T-helper 1 cell treated with Interleukin-12 subunit alpha and Interleukin-12 subunit beta and Interleukin-4 antibody, amounts not matched to agents 30 μg/mL and 1 μg/mL, for 36 hours (primary cell): Measurements from ENCODE around the gene CUTC.

Source experiments
- H3K27ac Mint-ChIP-seq: one replicate; pipeline ENCODE4 v1.8.0; 2021; ENCODE audit warnings: mild to moderate bottlenecking, mixed read lengths
- H3K27me3 Mint-ChIP-seq: one replicate; pipeline ENCODE4 v1.8.0; 2021; ENCODE audit warnings: low read depth, mixed read lengths
- H3K36me3 Mint-ChIP-seq: one replicate; pipeline ENCODE4 v1.8.0; 2021; ENCODE audit warnings: low read depth, mixed read lengths
- H3K4me1 Mint-ChIP-seq: one replicate; pipeline ENCODE4 v1.8.0; 2021; ENCODE audit warnings: low read depth, mixed read lengths
- H3K4me3 Mint-ChIP-seq: one replicate; pipeline ENCODE4 v1.8.0; 2021; ENCODE audit warnings: mild to moderate bottlenecking, moderate library complexity, mixed read lengths
- H3K9me3 Mint-ChIP-seq: one replicate; pipeline ENCODE4 v1.8.0; 2021; ENCODE audit warnings: mixed read lengths

The CUTC gene, protein sequence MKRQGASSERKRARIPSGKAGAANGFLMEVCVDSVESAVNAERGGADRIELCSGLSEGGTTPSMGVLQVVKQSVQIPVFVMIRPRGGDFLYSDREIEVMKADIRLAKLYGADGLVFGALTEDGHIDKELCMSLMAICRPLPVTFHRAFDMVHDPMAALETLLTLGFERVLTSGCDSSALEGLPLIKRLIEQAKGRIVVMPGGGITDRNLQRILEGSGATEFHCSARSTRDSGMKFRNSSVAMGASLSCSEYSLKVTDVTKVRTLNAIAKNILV

DNA sequence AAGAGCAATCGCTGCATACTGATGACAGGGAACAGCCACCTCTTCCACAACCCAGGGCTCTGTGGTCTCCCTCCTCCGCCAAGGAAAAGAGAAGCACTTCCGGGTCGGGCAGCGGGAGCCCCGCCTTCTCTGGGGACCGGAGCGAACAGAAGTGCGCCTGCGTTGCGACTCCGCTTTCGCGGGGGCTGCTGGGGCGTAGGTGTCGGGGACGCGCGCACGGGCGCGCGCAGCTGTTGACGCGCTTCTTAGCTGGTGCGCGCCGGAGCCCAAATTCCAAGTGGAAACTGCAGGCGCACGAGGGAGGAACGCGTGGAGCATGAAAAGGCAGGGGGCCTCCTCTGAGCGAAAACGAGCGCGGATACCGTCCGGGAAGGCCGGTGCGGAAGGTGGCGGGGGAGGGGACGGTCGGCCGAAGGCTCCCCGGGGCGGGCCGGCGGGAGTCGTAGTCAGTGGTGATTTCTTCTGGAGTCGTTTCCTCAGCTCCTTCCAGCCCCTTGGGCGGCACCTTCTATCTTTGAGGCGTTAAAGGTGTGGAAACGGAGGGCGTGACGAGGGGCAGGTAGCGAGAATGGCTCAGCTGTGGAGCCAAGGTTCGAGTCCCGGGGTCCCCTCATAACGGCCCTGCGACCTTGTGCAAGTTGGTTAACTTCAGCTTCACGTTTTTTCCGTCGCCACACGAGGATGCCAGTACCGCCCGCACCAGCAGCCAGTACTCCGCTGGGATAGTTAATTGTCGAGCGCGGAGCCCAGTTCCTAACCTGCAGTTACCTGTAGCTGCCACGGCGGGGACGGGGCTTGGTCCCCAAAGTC is at the start of gene CUTC, which contains the start of gene COX15:
TSS of gene CUTC (plus strand) at position 202 of the 810 bp plus-strand sequence. CDS start at position 317, 115 bp downstream.
TSS of gene COX15 (minus strand) at position 95 of the 810 bp plus-strand sequence. CDS start at position 17, 78 bp downstream.
- H3K36me3 Mint-ChIP-seq: peaks cover 26% of the 10 kb centered on the region
- peak within 1 kb of the TSS; percentile 100 for H3K27ac Mint-ChIP-seq
- peak within 1 kb of the TSS; percentile 100 for H3K4me3 Mint-ChIP-seq
- H3K9me3 Mint-ChIP-seq: no peaks in the 10 kb centered on the region
- H3K4me1 Mint-ChIP-seq: peaks cover 19% of the 10 kb centered on the region
- H3K27me3 Mint-ChIP-seq: no peaks in the 10 kb centered on the region

DNA sequence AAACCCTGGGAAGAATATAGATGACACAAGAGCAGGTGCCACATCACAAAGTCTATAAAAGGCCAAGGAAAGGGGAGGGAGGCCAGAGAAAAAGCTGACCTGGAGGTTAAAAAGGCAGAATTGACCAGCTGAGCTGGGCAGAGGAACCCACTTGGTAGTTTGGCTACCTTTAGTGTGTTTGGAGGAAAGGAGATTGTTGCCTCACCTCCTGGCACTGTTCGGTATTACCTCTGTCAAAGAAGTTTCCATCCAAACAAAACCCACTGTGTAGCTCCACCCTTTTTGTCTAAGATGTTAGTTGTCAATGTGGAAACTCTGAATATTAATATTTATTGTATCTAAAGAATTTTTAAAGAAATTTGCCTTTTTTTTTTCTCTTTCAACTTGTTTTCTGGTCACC is 49.3 kb upstream of the CUTC start:
- Mint-ChIP-seq H3K9me3 (no peaks in the 10 kb centered on the region), H3K27me3 (no peaks in the 10 kb centered on the region), H3K4me3 (no peak overlapping the region), H3K27ac (no peak overlapping the region), H3K36me3 (peaks cover 10% of the 10 kb centered on the region), H3K4me1 (peaks cover 7% of the 10 kb centered on the region)

GRCh38 chr10:99685597-99685967 is 46.5 kb upstream of the CUTC start:
- H3K36me3 Mint-ChIP-seq: peaks cover 10% of the 10 kb centered on the region
- H3K27ac Mint-ChIP-seq: no peak overlapping the region
- H3K27me3 Mint-ChIP-seq: no peaks in the 10 kb centered on the region
- H3K9me3 Mint-ChIP-seq: no peaks in the 10 kb centered on the region
- H3K4me1 Mint-ChIP-seq: peaks cover 7% of the 10 kb centered on the region
- no peak overlapping the region for H3K4me3 Mint-ChIP-seq

DNA sequence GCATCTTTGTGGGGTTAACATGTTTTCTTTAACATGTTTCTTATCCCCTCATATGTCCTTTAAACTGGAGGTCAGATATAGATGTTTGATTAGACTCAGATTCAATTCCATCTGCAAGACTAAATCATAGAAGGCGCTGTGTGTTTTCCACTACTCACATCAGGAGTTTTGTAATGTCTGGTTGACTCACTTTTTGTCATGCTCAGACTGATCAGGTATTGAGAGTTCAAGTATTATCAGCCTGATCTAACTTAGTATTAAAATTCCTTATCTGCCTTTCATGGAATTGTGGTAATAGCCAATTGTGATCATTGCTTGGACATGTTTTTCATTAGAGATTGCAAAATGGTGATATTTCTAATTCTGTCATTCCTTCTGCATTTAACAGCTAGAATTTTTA is 42.6 kb upstream of the CUTC start:
- H3K4me1 Mint-ChIP-seq: peaks cover 7% of the 10 kb centered on the region
- H3K9me3 Mint-ChIP-seq: no peaks in the 10 kb centered on the region
- H3K4me3 Mint-ChIP-seq: no peak overlapping the region
- H3K27me3 Mint-ChIP-seq: no peaks in the 10 kb centered on the region
- no peak overlapping the region for H3K27ac Mint-ChIP-seq
- peaks cover 6% of the 10 kb centered on the region for H3K36me3 Mint-ChIP-seq

DNA sequence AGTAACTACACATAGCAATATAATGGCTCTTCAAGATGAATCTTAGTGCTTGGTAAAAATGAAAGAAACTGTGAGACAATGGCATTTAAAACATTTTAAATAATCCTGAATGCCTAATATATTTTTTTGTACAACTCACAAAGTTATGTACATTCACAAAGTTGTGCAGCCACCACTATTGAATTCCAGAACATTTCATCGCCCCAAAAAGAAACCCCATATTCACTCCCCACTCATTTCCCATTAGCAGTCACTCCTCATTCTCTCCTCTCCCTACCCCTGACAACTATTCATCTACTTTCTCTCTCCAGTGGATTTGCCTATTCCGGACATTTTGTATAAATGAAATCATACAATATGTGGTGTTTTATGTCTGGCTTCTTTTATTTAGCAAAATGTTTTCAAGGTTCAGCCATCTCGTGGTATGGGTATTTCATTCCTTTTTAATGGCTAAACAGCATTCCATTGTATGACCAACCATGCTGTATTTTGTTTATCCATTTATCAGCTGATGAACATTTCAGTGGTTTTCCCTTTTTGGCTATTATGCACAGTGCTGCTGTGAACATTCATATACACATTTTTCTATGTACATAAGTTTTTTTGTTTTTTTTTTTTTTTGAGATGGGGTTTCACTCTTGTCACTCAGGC is 38.0 kb upstream of the CUTC start:
- H3K4me3 Mint-ChIP-seq: no peak overlapping the region
- H3K9me3 Mint-ChIP-seq: no peaks in the 10 kb centered on the region
- H3K27ac Mint-ChIP-seq: no peak overlapping the region
- H3K4me1 Mint-ChIP-seq: no peaks in the 10 kb centered on the region
- H3K27me3 Mint-ChIP-seq: no peaks in the 10 kb centered on the region
- H3K36me3 Mint-ChIP-seq: peaks cover 14% of the 10 kb centered on the region

GRCh38 chr10:99695761-99696160 is 36.3 kb upstream of the CUTC start:
- Mint-ChIP-seq H3K27ac (no peak overlapping the region), H3K4me1 (no peaks in the 10 kb centered on the region), H3K36me3 (peaks cover 19% of the 10 kb centered on the region), H3K27me3 (no peaks in the 10 kb centered on the region), H3K9me3 (no peaks in the 10 kb centered on the region), H3K4me3 (no peak overlapping the region)

GRCh38 chr10:99698504-99699080 is 33.4 kb upstream of the CUTC start:
- H3K9me3 Mint-ChIP-seq: no peaks in the 10 kb centered on the region
- no peaks in the 10 kb centered on the region for H3K4me1 Mint-ChIP-seq
- peaks cover 25% of the 10 kb centered on the region for H3K36me3 Mint-ChIP-seq
- H3K4me3 Mint-ChIP-seq: no peak overlapping the region
- H3K27ac Mint-ChIP-seq: no peak overlapping the region
- no peaks in the 10 kb centered on the region for H3K27me3 Mint-ChIP-seq

DNA sequence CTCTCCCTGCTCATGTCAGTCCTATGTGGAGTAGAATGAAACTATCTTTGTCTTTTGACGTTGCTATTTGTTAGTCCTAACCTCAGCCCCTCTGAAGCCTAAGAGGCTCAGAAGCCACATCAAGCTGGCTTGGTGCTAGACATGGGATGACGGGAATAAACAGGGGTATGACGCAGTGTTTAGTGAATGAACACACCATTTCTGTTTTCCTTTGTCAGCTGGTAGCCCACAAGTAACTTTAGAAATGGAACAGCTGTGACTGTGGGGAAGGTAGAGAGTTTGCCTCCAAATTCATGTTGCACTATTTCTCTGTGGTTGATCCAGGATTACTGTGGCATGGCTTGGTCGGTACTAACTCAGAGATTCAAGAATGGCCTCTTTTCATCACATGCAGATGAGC is 31.4 kb upstream of the CUTC start:
- H3K27ac Mint-ChIP-seq: no peak overlapping the region
- H3K36me3 Mint-ChIP-seq: peaks cover 29% of the 10 kb centered on the region
- H3K27me3 Mint-ChIP-seq: no peaks in the 10 kb centered on the region
- no peak overlapping the region for H3K4me3 Mint-ChIP-seq
- H3K4me1 Mint-ChIP-seq: no peaks in the 10 kb centered on the region
- no peaks in the 10 kb centered on the region for H3K9me3 Mint-ChIP-seq

DNA sequence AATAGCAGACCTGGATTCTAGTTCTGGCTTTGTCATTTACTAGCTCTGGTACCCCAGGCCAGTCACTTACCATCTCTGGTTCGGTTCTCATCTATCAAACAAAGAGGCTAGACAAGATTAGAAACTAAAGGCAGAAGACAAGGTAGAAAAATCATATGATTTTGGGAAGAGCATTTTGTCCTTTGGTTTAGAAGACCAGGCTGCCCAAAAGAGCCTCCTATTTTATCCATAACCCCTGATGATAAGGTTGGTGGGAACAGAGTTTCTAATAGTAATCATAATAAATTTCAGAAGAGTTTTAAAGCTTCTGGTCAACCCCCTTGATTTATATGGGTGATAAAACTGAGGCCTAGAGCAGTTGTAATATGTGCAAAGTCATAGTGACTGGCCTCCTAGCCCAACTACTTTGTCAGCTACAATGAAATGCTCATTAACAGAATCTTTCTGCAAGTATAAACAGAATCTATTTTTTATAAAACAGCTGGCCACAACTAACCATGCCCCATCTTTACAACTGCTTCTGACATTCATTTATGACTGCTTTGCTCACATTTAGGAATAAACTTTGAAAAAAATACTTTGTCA is 23.5 kb upstream of the CUTC start:
- Mint-ChIP-seq H3K9me3 (no peaks in the 10 kb centered on the region), H3K36me3 (peaks cover 23% of the 10 kb centered on the region), H3K27ac (no peak overlapping the region), H3K27me3 (no peaks in the 10 kb centered on the region), H3K4me3 (no peak overlapping the region), H3K4me1 (peaks cover 5% of the 10 kb centered on the region)

- Mint-ChIP-seq H3K9me3 (no peaks in the 10 kb centered on the region), H3K27ac (no peak overlapping the region), H3K36me3 (peaks cover 23% of the 10 kb centered on the region)
Observed at GRCh38 chr10:99709480-99710229, 22.4 kb upstream of the CUTC start.

DNA sequence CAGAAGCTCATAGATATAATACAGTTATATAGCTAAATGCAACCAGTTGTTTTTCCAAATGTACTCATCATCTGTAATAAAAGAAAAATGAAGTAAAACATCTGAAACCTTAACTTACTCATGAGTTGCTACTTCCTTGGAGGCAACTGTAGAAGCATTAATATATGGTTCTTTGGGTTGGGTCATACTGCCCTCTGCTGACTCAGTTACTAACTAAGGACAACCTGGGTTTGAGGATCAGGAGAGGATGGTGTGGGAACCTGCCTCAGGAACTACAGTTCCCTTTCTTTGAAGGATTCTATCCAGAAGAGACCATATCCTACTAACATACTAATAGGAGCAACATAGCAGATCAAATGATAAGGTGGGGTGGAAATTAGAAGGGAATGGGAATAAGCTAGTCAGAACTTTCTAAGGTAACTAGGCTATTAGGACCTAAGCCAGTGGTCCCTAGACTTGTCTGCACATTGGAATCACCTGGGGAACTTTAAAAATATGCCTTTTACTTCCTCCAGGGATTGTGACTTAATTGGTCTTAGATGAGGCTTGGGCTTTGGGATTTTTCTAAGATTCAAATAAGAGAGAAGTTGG is 20.8 kb upstream of the CUTC start:
- Mint-ChIP-seq H3K27me3 (no peaks in the 10 kb centered on the region), H3K4me1 (peaks cover 5% of the 10 kb centered on the region), H3K27ac (no peak overlapping the region), H3K36me3 (peaks cover 27% of the 10 kb centered on the region), H3K4me3 (no peak overlapping the region), H3K9me3 (no peaks in the 10 kb centered on the region)

More at GRCh38 chr10:99709480-99710229, 22.4 kb upstream of the CUTC start:
- H3K4me1 Mint-ChIP-seq: peaks cover 5% of the 10 kb centered on the region
- H3K4me3 Mint-ChIP-seq: no peak overlapping the region
- no peaks in the 10 kb centered on the region for H3K27me3 Mint-ChIP-seq

GRCh38 chr10:99714446-99714845 is 17.6 kb upstream of the CUTC start:
- no peaks in the 10 kb centered on the region for H3K27me3 Mint-ChIP-seq
- no peaks in the 10 kb centered on the region for H3K9me3 Mint-ChIP-seq
- no peak overlapping the region for H3K27ac Mint-ChIP-seq
- H3K4me3 Mint-ChIP-seq: no peak overlapping the region
- peaks cover 4% of the 10 kb centered on the region for H3K4me1 Mint-ChIP-seq
- peaks cover 39% of the 10 kb centered on the region for H3K36me3 Mint-ChIP-seq

DNA sequence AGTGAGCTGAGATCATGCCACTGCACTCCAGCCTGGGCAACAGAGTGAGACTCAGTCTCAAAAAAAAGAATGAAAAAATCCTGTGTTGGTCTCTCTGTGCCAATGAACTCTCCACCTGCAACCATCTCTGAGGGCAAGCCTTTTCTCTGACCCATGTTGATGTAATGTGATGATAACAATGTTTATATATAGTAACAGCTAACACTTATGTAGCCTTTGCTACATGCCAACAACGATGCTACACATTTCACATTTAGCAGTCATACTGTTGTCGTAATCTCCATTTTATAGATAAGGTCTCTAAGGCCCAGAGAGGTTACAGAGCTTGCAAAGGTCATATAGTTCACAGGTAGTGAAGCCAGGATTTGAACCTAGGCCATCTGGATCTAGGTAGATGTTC is 11.6 kb upstream of the CUTC start:
- H3K9me3 Mint-ChIP-seq: no peaks in the 10 kb centered on the region
- H3K4me3 Mint-ChIP-seq: no peak overlapping the region
- peaks cover 50% of the 10 kb centered on the region for H3K36me3 Mint-ChIP-seq
- no peaks in the 10 kb centered on the region for H3K27me3 Mint-ChIP-seq
- H3K4me1 Mint-ChIP-seq: peaks cover 2% of the 10 kb centered on the region
- H3K27ac Mint-ChIP-seq: no peak overlapping the region
